GM13976 (cell line): ENCODE results near the gene GRK1.

ENCODE experiments used
- DNase-seq: peaks from one replicate; pipeline ENCODE4 v3.0.0; 2012; ENCODE audit warnings: low spot score
- in situ Hi-C: fragments of 300-500 bp; cut with MboI; formaldehyde crosslinking; loops from one replicate; pipeline ENCODE4 v1.12.0; 2022; ENCODE audit warnings: low sequenced_read_pairs, mixed read lengths, inconsistent platforms; ENCODE audit not compliant: unreplicated experiment
- TF ChIP-seq, protein P1 (sequence below): IDR thresholded peaks from 2 replicates; pipeline ENCODE4 v1.5.1; 2012; ENCODE audit warnings: borderline replicate concordance, mild to moderate bottlenecking; ENCODE audit not compliant: insufficient read depth; ENCODE audit errors: extremely low read depth, missing control alignments, control extremely low read depth

GRK1 gene

GRCh38 chr13:113740661-113741060 lies 73.6 kb downstream of the GRK1 start:
- TF ChIP-seq, protein P1, sequence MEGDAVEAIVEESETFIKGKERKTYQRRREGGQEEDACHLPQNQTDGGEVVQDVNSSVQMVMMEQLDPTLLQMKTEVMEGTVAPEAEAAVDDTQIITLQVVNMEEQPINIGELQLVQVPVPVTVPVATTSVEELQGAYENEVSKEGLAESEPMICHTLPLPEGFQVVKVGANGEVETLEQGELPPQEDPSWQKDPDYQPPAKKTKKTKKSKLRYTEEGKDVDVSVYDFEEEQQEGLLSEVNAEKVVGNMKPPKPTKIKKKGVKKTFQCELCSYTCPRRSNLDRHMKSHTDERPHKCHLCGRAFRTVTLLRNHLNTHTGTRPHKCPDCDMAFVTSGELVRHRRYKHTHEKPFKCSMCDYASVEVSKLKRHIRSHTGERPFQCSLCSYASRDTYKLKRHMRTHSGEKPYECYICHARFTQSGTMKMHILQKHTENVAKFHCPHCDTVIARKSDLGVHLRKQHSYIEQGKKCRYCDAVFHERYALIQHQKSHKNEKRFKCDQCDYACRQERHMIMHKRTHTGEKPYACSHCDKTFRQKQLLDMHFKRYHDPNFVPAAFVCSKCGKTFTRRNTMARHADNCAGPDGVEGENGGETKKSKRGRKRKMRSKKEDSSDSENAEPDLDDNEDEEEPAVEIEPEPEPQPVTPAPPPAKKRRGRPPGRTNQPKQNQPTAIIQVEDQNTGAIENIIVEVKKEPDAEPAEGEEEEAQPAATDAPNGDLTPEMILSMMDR, result no peak
- in situ Hi-C loops, result no loop called here
- DNase-seq, result no peak

GRCh38 chr13:113741191-113741668 lies 74.2 kb downstream of the GRK1 start:
- TF ChIP-seq, protein P1, result no peak
- in situ Hi-C loops, result no loop called here
- DNase-seq, result no peak

DNA sequence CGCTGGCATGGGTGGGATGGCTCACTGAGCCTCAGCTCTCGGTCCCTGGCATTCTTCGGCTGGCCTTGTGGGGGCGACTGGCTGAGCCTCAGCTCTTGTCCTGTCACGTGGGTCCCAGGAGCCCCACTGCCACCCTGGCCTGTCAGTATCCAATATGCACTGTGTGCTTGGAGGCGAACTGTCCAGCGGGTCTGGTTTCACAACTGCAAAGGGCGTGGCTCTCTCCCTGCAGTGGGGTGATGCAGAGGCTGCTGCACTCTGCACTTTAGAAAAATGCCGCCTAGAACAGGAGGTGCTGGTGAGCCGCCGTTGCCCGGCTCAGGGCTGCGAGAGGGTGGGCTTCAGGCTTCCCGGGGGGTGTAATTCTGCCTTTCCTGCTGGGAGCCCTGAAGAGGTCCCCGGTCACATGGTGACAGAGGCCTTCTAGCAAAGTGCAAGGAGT lies 75.0 kb downstream of the GRK1 start:
- no peak for DNase-seq
- in situ Hi-C loops, result no loop called here
- TF ChIP-seq, protein P1, result no peak

DNA sequence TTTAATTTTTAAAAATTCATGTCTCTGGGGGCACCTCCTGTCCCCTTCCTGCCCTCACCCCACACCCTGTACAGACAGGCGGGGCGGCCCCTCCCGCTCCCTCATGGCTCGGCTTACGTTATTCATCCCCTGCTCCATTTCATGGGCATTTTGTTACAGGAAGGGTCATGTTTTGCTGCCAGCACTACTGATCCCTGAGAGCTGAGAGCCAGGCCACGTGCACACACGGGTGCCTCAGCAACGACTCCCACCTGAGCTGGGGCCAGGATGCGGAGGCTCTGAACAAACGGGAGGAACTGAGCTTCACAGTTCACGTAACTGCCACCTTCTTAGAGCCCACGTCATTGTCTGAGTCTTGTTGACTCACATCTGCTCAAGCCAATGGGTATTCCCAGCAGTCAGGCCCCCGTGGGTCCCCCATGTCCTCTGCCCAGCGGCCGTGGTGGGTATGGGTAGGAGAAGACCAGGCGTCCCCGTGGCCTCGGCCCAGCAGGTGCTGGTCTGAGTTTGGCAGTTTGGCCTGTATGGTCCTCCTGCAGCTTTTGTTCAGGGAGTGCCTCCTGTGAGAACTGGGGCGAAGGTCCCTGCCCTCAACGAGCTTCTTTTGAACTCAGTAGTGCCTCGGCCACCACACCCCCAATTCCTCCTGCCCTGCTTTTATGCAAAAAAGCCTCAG lies 75.6 kb downstream of the GRK1 start:
- TF ChIP-seq, protein P1, result no peak
- in situ Hi-C loops, result no loop called here
- DNase-seq, result no peak

GRCh38 chr13:113743366-113744195 lies 76.6 kb downstream of the GRK1 start:
- in situ Hi-C loops, result no loop called here
- TF ChIP-seq, protein P1, result no peak
- no peak for DNase-seq

DNA sequence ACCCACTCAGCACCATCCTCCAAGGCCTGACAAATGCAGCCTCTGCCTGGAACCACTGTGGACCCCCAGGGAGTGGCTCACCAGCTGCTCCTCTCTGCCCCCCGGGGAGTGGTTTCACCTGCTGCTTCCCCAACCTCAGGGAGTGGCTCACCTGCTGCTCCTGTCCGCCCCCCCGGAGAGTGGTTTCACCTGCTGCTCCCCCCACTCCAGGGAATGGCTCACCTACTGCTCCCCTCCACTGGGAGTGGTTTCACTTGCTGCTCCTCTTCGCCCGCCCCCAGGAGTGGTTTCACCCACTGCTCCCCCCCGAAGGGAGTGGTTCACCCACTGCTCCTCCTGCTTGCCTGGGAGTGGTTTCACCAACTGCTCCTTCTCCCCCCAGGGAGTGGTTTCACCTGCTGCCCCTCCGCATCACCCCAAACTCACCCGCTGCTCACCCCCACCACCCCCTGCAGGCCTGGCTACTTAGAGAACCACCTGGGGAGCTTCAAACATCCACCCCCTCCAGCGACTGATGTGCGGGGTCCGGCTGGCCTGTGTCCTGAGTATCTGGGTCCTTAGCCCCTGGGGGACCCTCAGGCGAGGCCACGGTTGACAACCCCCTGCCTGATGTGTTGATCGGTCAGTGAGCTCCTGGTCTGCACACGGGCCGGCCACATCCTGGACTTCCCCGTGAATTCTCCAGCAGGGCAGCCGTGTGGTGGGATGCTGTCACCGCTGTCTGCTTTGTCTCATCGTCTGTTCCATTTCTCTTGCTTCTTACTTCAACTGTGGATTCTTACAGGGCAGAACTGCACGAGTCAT lies 77.4 kb downstream of the GRK1 start:
- in situ Hi-C loops, result no loop called here
- TF ChIP-seq, protein P1, result no peak
- DNase-seq, result no peak
